GM10248 (cell line): ENCODE results near the gene NIPA2.
A peak's percentile ranks its signal among the peaks of the same experiment; 100 is the strongest.

Source experiments
- CTCF ChIA-PET: fragments of 300-600 bp; sonication (Branson Sonifier 250); formaldehyde crosslinking; extraction: SDS; loops from one replicate; lab custom pipeline; 2021; ENCODE audit warnings: antibody characterized with exemption; lab: Yijun Ruan, JAX
- POLR2A ChIA-PET: fragments of 350-650 bp; sonication (Branson Sonifier 250); formaldehyde crosslinking; extraction: SDS; loops from one replicate; lab custom pipeline; 2020; ENCODE audit warnings: antibody characterized with exemption; lab: Yijun Ruan, JAX
- DNase-seq: peaks from one replicate; pipeline ENCODE4 v3.0.0; 2012; ENCODE audit errors: extremely low spot score
- TF ChIP-seq, protein P1 (sequence below): IDR thresholded peaks from 2 replicates; pipeline ENCODE4 v1.5.1; 2012; ENCODE audit warnings: mild to moderate bottlenecking, low read depth; ENCODE audit errors: extremely low read depth, missing control alignments, control extremely low read depth

NIPA2 gene

DNA sequence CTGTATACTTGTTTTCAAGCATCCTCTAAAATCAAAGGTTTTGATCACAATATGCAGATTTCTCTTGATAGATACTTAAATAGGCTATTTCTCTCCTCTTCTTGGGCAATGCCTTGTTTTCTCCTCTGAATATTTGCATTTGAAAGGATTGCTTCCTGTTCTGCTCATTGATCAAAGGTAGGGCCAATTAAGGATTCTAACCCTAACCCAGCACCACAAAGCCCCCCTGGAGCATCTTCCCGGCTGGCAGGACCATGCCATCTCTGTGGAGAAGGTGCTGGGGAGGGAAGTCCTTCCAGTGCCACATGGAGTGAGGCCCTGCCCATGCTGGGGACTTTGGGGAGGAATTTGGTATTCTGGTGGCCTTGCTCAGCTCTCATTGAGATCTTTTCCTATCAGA lies 11.3 kb upstream of the NIPA2 start:
- ChIA-PET POLR2A (no interaction called here), CTCF (interaction anchor here (1.1 to 1.7 kb wide), 3 partner anchors 17 to 21 kb away, joined by 3 to 6 read pairs (median 3); no protein-coding TSS in a partner anchor)
- TF ChIP-seq, protein P1, sequence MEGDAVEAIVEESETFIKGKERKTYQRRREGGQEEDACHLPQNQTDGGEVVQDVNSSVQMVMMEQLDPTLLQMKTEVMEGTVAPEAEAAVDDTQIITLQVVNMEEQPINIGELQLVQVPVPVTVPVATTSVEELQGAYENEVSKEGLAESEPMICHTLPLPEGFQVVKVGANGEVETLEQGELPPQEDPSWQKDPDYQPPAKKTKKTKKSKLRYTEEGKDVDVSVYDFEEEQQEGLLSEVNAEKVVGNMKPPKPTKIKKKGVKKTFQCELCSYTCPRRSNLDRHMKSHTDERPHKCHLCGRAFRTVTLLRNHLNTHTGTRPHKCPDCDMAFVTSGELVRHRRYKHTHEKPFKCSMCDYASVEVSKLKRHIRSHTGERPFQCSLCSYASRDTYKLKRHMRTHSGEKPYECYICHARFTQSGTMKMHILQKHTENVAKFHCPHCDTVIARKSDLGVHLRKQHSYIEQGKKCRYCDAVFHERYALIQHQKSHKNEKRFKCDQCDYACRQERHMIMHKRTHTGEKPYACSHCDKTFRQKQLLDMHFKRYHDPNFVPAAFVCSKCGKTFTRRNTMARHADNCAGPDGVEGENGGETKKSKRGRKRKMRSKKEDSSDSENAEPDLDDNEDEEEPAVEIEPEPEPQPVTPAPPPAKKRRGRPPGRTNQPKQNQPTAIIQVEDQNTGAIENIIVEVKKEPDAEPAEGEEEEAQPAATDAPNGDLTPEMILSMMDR, result no peak
- DNase-seq, result no peak

GRCh38 chr15:22831473-22831872 lies 7.0 kb upstream of the NIPA2 start:
- TF ChIP-seq, protein P1, result no peak
- POLR2A ChIA-PET, result no interaction called here
- DNase-seq, result no peak
- CTCF ChIA-PET, result interaction anchor here (1.1 kb wide), 1 partner anchor 16 kb away, joined by 3 read pairs; no protein-coding TSS in a partner anchor

DNA sequence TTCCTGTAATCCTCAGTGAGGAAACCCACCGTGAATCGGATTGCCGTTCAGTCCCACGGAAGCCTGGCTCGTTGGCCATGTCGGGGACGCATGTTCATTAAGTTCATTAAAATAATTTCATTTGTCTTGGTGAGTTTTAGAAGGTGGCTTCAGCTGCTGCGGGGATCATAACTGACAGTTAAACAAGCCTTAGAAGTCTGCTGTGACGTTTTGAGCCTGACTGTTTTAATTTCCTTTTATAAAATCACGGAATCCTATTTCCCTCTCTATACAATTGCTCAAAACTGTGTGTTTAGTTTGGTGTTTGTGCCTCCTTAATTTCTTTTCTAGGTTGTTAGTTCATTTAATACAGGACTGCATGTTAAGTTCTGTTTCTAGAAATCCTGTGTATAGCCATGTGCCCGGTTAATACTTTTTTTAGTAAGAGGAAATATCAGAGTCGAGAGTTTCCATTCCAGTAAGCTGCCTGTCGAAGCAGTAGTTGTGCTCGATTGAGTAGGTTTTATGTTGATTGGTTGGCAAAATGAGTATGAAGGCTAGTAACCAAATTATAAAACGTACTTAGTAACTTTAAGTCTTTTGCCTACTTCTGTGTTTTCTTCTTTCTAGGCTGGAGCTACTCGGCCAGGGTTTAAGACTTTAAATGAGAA lies 705 bp downstream of the NIPA2 start:
- TF ChIP-seq, protein P1, result no peak
- CTCF ChIA-PET, result interaction anchor here (1.4 to 2.0 kb wide), 2 partner anchors 11 to 85 kb away, joined by 3 to 4 read pairs; no protein-coding TSS in a partner anchor
- POLR2A ChIA-PET, result no interaction called here
- peak; percentile 35 for DNase-seq

DNA sequence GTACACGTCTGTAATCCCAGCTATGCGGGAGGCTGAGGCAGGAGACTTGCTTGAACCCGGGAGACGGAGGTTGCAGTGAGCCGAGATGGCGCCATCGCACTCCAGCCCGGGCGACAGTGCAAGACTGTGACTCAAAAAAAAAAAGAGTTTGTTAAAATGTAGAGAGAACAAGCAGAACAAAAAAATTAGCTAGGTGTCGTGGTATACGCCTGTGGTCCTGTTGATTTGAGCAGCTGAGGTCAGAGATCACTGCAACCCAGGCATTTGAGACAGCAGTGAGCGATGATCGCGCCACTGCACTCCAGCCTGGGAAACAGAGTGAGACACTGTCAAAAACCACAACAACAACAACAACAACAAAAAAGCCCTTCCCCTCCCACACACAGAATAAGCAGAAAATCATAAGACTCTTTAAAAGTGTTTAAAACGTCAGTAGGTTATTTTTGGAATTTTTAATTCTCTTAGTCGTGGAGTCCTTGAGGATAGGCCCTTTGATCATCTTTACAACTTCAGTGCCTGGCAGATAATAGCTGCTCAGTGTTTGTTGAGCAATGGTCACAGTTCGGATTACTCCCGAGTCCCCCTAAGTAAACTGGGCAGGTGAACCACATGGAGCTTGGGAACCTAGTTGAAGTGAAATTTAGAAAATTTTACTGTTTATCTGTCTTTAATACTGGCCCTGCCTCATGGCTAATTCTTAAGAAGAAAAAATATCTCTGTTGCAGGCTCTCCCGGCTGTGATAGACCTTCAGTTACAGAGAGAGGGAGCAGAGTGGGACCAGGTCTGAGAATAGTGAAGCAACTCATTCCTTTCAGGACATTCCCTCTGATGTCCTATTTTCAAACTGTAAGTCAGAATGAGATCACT lies 6.2 kb downstream of the NIPA2 start:
- ChIA-PET POLR2A (no interaction called here), CTCF (interaction anchor here (0.7 to 0.9 kb wide), 2 partner anchors 18 to 191 kb away, joined by 3 read pairs; no protein-coding TSS in a partner anchor)
- DNase-seq, result no peak
- TF ChIP-seq, protein P1, result no peak

- CTCF ChIA-PET, result no interaction called here
- DNase-seq, result no peak
- TF ChIP-seq, protein P1, result no peak
- POLR2A ChIA-PET, result interaction anchor here (0.6 kb wide), 1 partner anchor 30 kb away, joined by 6 read pairs; no protein-coding TSS in a partner anchor
Observed at GRCh38 chr15:22845289-22845900, 6.9 kb downstream of the NIPA2 start.

DNA sequence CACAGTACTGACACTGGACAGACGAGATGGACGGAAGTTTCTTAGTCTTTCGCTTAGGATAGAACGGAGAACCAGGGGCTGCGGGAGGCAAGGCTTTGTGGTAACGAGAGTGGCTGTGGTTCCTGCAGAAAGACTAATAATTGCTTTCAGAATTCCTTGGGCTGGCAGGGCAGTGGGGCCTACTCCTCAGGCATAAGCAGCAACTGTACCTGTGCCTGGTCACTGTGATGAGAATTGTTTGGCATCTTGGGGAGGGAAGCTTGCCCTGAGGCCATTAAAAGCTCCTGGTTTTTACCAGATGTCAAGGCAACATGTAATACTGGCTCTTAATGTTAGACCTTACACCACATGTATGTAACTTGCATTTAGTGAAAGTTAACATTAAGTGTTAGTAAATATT lies 7.6 kb downstream of the NIPA2 start:
- DNase-seq, result no peak
- TF ChIP-seq, protein P1, result no peak
- POLR2A ChIA-PET, result interaction anchor here (0.6 kb wide), 2 partner anchors 30 to 56 kb away, joined by 3 to 6 read pairs; no protein-coding TSS in a partner anchor
- CTCF ChIA-PET, result interaction anchor here (0.9 kb wide), 1 partner anchor 10 kb away, joined by 5 read pairs; no protein-coding TSS in a partner anchor
